Nucleus accumbens (tissue), 56 donors: Measurements from ENCODE around the gene HCN4.
"Not testable (repeated sequence)": the region's sequence is repeated elsewhere in the genome, so short reads cannot be mapped to it uniquely, and the experiment has no call there.

Experiments used
- DNase-seq, 56 donors: peaks; one replicate each; lab custom pipeline; 2025; lab: John Stamatoyannopoulos, UW

HCN4 gene

GRCh38 chr15:73368301-73369136 lies at the start of gene HCN4:
Gene HCN4 (minus strand): TSS chr15:73368958. CDS start chr15:73368270, 688 bp downstream.
- peak in 16 of 56 donors; percentile 2 to 54 (median 16) for DNase-seq

DNA sequence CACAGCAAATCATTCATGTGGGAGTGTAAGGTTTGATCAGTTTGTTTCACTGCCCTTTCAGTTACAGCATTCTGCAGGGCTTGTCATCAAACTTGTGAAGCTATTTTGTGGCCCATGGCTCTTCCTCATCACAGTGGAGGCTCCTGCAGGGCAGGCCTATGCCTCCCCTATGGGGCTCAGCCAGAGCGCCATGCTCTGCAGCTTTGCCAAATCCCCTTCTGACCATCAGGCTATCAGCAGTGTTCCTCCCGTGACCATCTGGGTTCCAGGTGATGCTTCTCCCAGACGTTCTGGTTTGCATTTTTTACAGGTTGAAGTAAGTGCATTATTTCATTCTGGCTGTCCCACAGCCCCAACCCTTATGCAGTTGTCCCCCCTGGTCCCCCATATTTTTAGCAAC lies 46.1 kb upstream of the HCN4 start:
- DNase-seq, result no peak

- DNase-seq, result no peak
Observed at GRCh38 chr15:73403171-73403570, 34.4 kb upstream of the HCN4 start.

DNA sequence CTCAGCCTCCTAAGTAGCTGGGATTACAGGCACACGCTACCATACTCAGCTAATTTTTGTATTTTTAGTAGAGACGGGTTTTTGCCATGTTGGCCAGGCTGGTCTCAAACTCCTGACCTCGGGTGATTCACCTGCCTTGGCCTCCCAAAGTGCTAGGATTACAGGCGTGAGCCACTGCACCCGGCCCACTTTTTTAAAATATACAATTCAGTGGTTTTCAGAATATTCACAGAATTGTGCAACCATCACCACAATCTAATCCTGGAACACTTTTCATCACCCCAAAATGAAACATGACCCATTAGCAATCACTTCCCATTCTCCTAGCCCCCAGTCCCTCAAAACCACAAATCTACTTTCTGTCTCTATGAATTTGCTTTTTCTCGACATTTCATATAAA lies 31.5 kb upstream of the HCN4 start:
- not testable (repeated sequence) for DNase-seq

GRCh38 chr15:73398861-73399260 lies 30.1 kb upstream of the HCN4 start:
- DNase-seq, result no peak

GRCh38 chr15:73397461-73397860 lies 28.7 kb upstream of the HCN4 start:
- no peak for DNase-seq

DNA sequence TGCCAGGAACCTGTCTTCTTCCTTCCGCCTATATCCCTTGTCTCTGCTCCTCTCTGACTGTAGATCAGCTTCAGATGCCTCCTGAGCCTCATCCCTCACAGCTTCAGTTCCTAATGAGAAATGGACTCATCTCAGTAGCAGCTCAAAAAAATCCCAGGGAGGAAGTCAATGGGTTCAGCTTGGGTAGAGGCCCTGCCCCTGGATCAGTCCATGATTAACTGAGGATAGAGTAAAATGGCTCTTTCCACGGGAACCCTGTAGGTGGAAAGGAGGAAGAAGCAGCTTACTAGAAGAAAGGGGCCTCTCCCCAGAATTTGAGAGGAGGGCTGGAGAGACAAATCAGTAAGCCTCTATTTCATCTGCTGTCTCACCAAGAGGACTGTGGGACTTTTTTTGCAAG lies 26.9 kb upstream of the HCN4 start:
- DNase-seq, result no peak

DNA sequence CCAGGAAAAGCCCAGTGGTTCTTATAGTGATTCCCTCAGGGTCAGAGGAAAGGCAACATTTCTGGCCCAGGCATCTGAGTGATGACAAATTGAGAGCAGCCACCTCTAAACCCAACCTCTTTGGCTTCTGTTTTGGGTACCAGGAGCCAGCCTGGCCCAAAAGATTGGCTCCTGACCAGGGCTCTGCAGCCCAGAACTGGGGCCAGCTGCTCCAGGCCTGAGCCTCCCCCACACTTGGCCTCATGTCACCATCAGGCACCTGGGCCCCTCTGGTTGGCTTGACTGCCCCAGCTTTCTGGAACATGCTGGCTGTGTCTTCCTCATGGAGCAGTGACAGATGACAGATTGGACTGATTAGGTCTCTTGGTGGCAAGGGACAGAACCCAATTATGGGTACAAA lies 26.0 kb upstream of the HCN4 start:
- DNase-seq, result peak in 3 of 56 donors; percentile 1 to 2 (median 2)

- no peak for DNase-seq
Observed at GRCh38 chr15:73393336-73393735, 24.6 kb upstream of the HCN4 start.

DNA sequence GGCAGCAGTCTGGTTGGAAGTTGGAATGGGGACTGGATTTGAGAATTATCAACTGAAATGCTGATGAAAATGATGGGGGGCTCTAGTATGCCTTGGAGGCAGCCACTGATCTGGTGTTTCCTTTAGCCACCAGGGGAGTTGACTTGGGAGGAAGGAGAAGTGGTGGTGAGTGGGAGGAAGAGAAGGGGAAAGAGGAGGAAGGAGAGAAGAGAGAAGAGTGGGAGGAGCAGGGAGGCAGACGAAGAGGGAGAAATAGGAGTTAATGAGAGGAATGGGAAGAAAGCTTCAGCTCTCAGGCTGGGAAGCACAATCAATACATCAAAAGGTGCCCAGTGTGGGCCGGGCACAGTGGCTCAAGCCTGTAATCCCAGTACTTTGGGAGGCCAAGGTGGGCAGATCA lies 23.3 kb upstream of the HCN4 start:
- DNase-seq, result no peak

DNA sequence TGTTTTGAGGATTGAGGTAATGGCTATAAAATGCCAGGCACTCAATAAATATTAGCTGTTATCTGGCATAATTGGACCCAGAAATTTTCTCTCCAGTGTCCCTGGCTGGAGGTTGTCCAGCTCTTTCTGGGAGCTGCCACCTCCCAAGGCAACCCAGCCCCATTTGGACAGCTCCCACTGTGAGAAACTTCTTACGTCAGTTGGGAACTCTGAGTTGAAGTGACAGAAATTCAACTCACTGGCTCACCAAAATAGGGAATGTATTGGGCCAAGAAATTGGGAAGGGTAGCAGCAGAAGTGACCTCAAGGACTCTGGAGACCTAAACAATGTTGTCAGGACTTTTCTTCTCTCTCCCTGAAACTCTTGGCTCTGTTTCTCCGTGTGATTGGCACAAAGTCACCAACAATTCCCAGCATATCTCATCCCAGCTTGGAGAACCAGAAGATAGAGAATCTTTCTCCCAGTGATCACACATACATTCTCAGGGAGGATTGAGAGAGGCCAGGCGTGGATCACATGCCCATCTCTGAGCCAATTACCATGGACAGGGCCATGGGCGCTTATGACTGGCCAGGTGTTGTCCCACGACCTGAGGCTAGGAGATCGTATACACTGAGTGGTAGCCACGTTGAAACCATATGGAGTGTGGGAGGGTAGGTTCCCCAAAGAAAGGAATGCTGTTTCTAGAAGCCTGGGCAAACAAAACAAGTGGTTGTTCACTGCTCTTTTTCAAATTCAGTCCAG lies 22.5 kb upstream of the HCN4 start:
- no peak for DNase-seq

GRCh38 chr15:73389971-73390544 lies 21.3 kb upstream of the HCN4 start:
- no peak for DNase-seq

DNA sequence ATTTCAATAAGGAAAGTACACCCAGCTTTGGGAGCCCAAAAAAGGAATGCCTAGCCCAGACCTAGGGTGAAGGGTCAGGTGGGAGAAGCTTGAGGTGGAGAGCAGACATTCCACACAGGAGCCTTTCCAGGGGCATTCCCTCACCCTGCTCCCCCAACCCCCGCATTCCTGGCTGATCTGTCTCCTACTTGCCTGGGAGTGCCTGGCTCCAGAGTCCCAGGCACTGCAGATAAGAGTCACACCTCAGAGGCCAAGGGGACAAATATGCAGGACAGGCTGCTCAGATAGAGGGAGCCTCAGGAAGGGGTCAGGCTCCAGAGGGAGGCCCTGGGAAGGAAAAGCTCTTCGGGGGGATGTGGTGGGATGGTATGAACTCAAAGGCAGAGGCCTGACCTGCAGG lies 20.8 kb upstream of the HCN4 start:
- no peak for DNase-seq

- no peak for DNase-seq
Observed at GRCh38 chr15:73388256-73388781, 19.6 kb upstream of the HCN4 start.

DNA sequence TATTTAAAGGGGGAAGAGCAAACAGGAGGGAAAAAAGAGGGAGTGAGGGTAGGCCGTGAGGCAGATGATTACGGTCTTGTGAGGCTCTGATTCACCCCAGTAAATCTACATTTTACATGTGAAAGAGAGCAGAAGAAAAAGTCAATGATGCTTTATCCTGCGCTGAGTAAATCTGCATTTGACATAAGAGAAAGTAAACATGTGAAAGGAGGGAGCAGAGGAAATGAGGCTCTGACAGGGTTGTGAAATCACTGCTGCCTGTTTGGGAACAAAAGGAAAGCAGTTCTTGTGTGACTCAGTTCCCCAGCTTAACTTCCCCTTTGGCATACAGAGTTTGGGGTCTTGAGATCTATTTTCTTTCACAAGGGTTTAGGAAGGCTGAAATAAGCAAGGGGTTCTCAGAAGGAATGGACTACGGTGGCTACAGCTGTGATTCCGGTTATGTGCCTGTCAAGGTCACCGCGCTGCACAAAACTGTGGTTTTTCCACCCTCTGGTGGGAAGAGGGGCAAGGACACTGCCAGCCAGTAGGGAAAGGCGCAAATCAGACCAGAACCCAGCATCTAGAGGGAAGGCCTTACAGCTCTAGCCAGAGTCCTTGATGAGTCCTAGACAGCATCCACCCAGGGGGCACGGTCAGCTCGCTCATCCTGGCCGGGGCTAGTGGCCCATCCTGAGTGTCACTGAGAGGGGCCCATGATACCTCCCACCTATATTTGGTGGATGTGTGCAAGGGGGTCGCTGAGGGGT lies 18.9 kb upstream of the HCN4 start:
- DNase-seq, result no peak

DNA sequence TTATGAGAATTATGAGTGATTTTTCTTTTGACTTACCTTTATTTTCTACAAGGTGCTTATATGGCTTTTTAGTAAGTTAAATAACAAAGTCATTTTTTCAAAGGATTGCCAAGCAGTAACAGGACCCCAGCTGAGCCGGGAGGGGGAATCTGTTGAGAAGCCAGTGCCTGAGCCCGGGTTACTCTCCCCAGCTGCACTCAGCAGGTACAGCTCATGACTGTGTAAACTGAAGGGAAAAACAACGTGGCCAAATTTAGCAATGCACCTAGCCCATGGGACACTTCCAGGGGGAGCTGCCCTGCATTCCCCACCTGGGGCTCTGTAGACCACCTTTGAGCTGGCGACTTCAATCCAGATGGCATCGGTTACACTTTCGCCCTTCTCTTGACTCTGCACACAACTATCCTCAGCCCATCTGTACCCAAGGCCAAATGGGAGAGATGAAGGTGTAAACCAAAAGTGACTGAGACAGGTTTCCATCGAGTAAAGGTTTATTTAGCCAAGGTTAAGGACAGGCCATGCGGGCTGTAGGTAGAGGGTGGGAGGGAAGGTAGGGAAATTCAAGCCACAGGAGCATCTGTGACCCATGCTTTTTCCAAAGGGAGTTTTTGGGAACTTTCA lies 18.2 kb upstream of the HCN4 start:
- no peak for DNase-seq

- no peak for DNase-seq
Observed at GRCh38 chr15:73386238-73386637, 17.5 kb upstream of the HCN4 start.

- no peak for DNase-seq
Observed at GRCh38 chr15:73385205-73385604, 16.4 kb upstream of the HCN4 start.

GRCh38 chr15:73383310-73384189 lies 14.8 kb upstream of the HCN4 start:
- DNase-seq, result no peak
